K562 (cell line): ENCODE data around the gene SLC38A11. TPM values are rescaled to one million over a fixed set of nuclear protein-coding genes. Genes with fewer than 3 reads are reported as not detected.

Experiments used
- ATAC-seq: fragments of 200-7000 bp; cut with Tn5 transposase; 3 replicates; pipeline ENCODE4 v1.9.1; 2020; ENCODE audit warnings: moderate library complexity
- BruUV-seq: library from RNA; stranded (reverse); fragments of 400-500 nt; replicated peaks from 2 replicates; lab custom pipeline; 2021; lab: Mats Ljungman, UMichigan
- CTCF ChIA-PET: fragments of 300-600 bp; formaldehyde crosslinking; extraction: SDS; loops from one replicate; lab custom pipeline; 2021; ENCODE audit warnings: low intra/inter-chr PET ratio; lab: Yijun Ruan, JAX
- POLR2A ChIA-PET: fragments of 300-600, 350-650 bp; sonication (Branson Sonifier 250); formaldehyde crosslinking; extraction: SDS; loops from one replicate; lab custom pipeline; 2021; ENCODE audit warnings: antibody characterized with exemption, inconsistent platforms; lab: Yijun Ruan, JAX
- DNase-seq, 4 experiments: peaks; one replicate each; pipeline versions ENCODE4 v3.0.0 to v3.0.0-alpha.2; 2011 to 2018; ENCODE audit warnings: low spot score in 3 of 4, mixed read lengths in 3 of 4; ENCODE audit errors: extremely low read depth in 1 of 4
- FAIRE-seq: peaks from 2 replicates; lab custom pipeline; 2011; peaks lifted over from hg19 to GRCh38; lab: Jason Lieb, UNC
- H2AFZ ChIP-seq: 2 replicates; pipeline ENCODE4 v1.6.0; 2011; ENCODE audit warnings: low read depth, low read length, control low read depth, inconsistent platforms
- H3K27ac ChIP-seq: fragments of 200-600 bp; 3 replicates; pipeline ENCODE4 v1.8.0; 2011; ENCODE audit warnings: low read depth, mild to moderate bottlenecking, control low read depth, inconsistent platforms, low read length, moderate library complexity, mixed read lengths; ENCODE audit errors: extremely low read depth
- H3K27me3 ChIP-seq, 2 experiments: fragments of 300-600 bp in 1 of 2; 2 replicates in 1 of 2; 3 replicates in 1 of 2; pipeline versions ENCODE4 v1.6.0 to v1.8.0; 2011; ENCODE audit warnings: inconsistent platforms in 2 of 2, low read length in 2 of 2, mild to moderate bottlenecking in 1 of 2, mixed read lengths in 1 of 2, moderate library complexity in 1 of 2; ENCODE audit not compliant: control insufficient read depth in 2 of 2, insufficient read depth in 2 of 2
- H3K36me3 ChIP-seq: fragments of 300-600 bp; 3 replicates; pipeline ENCODE4 v1.8.0; 2011; ENCODE audit warnings: mild to moderate bottlenecking, low read length, inconsistent platforms; ENCODE audit not compliant: control insufficient read depth, insufficient read depth
- H3K4me1 ChIP-seq, 2 experiments: fragments of 200-600 bp in 1 of 2; replicated peaks in 1 of 2; 2 replicates in 1 of 2; 3 replicates in 1 of 2; pipeline versions ENCODE4 v1.5.1 to v1.8.0; 2011; ENCODE audit warnings: inconsistent platforms in 2 of 2, low read length in 2 of 2, mild to moderate bottlenecking in 1 of 2, mixed read lengths in 1 of 2, moderate library complexity in 1 of 2; ENCODE audit not compliant: control insufficient read depth in 2 of 2, insufficient read depth in 2 of 2
- H3K4me2 ChIP-seq: 2 replicates; pipeline ENCODE4 v1.6.1; 2011; ENCODE audit warnings: low read length, control low read depth, inconsistent platforms, mixed read lengths; ENCODE audit not compliant: insufficient read depth
- H3K4me3 ChIP-seq: fragments of 200-600 bp; sonication (generic), shearing (Covaris generic); 2 replicates; pipeline ENCODE4 v1.5.1; 2016; ENCODE audit warnings: control low read depth, inconsistent platforms
- H3K79me2 ChIP-seq: fragments of 200-600 bp; 3 replicates; pipeline ENCODE4 v1.8.0; 2011; ENCODE audit warnings: low read length, inconsistent platforms; ENCODE audit not compliant: control insufficient read depth, insufficient read depth
- H3K9ac ChIP-seq, 2 experiments: 2 replicates each; pipeline versions ENCODE4 v1.6.0 to v1.6.1; 2011; ENCODE audit warnings: low read depth in 2 of 2, low read length in 2 of 2, control low read depth in 1 of 2, inconsistent platforms in 1 of 2, mild to moderate bottlenecking in 1 of 2, mixed read lengths in 1 of 2; ENCODE audit not compliant: insufficient read depth in 1 of 2
- H3K9me1 ChIP-seq: one replicate; pipeline ENCODE4 v1.6.0; 2011; ENCODE audit warnings: inconsistent platforms, mild to moderate bottlenecking, low read length, moderate library complexity; ENCODE audit not compliant: control insufficient read depth, insufficient read depth
- H3K9me3 ChIP-seq: replicated peaks from 2 replicates; pipeline ENCODE4 v1.5.1; 2011; ENCODE audit warnings: low read depth, low read length, inconsistent platforms; ENCODE audit not compliant: control insufficient read depth, insufficient read depth
- H4K20me1 ChIP-seq: replicated peaks from 2 replicates; pipeline ENCODE4 v1.6.1; 2011; ENCODE audit warnings: low read length, inconsistent platforms, mixed read lengths; ENCODE audit not compliant: control insufficient read depth, insufficient read depth
- E2F6 ChIP-seq, 2 experiments: IDR thresholded peaks; 2 replicates each; pipeline ENCODE4 v1.6.1; 2011; ENCODE audit warnings: borderline replicate concordance in 1 of 2, control low read depth in 1 of 2, low read depth in 1 of 2, low read length in 1 of 2, mild to moderate bottlenecking in 1 of 2, mixed read lengths in 1 of 2, moderate library complexity in 1 of 2; ENCODE audit not compliant: insufficient read depth in 1 of 2, insufficient read length in 1 of 2, poor library complexity in 1 of 2, severe bottlenecking in 1 of 2; ENCODE audit errors: extremely low read depth in 1 of 2
- HMG20B ChIP-seq: fragments of 250-450 bp; sonication (Bioruptor Pico); IDR thresholded peaks from 2 replicates; pipeline ENCODE4 v1.5.0; 2021; ENCODE audit warnings: mild to moderate bottlenecking
- KDM1A ChIP-seq, 2 experiments: fragments of 450-650 bp; IDR thresholded peaks; 2 replicates each; pipeline ENCODE4 v1.6.1; 2016; ENCODE audit warnings: mild to moderate bottlenecking in 2 of 2
- LEF1 ChIP-seq: fragments of 450-650 bp; IDR thresholded peaks from 2 replicates; pipeline ENCODE4 v1.6.1; 2016; ENCODE audit warnings: mild to moderate bottlenecking
- MBD2 ChIP-seq: sonication (generic); IDR thresholded peaks from 2 replicates; pipeline ENCODE4 v1.6.1; 2016; ENCODE audit warnings: low read depth, borderline replicate concordance
- NFRKB ChIP-seq: fragments of 450-650 bp; IDR thresholded peaks from 2 replicates; pipeline ENCODE4 v1.6.1; 2016; ENCODE audit warnings: low read depth
- RFX5 ChIP-seq: IDR thresholded peaks from 2 replicates; pipeline ENCODE4 v1.6.1; 2011; ENCODE audit warnings: low read depth, mild to moderate bottlenecking, improper control_type of control experiment, low read length
- SMARCA5 ChIP-seq: fragments of 450-650 bp; IDR thresholded peaks from 2 replicates; pipeline ENCODE4 v1.6.1; 2016
- STAT5A ChIP-seq: IDR thresholded peaks from 2 replicates; pipeline ENCODE4 v1.6.1; 2012; ENCODE audit warnings: low read length, inconsistent platforms, borderline replicate concordance
- TBL1XR1 ChIP-seq, 2 experiments: IDR thresholded peaks; 2 replicates each; pipeline ENCODE4 v1.6.1; 2012; ENCODE audit warnings: improper control_type of control experiment in 2 of 2, low read length in 2 of 2, mild to moderate bottlenecking in 1 of 2
- THRA ChIP-seq: fragments of 450-650 bp; IDR thresholded peaks from 2 replicates; pipeline ENCODE4 v1.6.1; 2017; ENCODE audit warnings: mild to moderate bottlenecking, moderate library complexity
- ZNF23 ChIP-seq: fragments of 250-450 bp; sonication (Bioruptor Pico); IDR thresholded peaks from 2 replicates; pipeline ENCODE4 v1.4.0; 2020; ENCODE audit warnings: mild to moderate bottlenecking
- ZNF384 ChIP-seq: IDR thresholded peaks from 2 replicates; pipeline ENCODE4 v1.6.1; 2012; ENCODE audit warnings: low read depth, low read length, improper control_type of control experiment
- ZNF445 ChIP-seq: fragments of 250-450 bp; sonication (Bioruptor Pico); IDR thresholded peaks from 2 replicates; pipeline ENCODE4 v1.4.0; 2020; ENCODE audit warnings: low read depth, mild to moderate bottlenecking, moderate library complexity
- WGBS: fragments of 100-300 bp; shearing (Covaris generic); methylation state at CpG from one replicate; pipeline ENCODE4 v1.1.6; 2016; ENCODE audit warnings: low coverage, mixed read lengths; ENCODE audit not compliant: insufficient coverage; ENCODE audit errors: missing lambda C conversion rate; 5-methylcytosine and 5-hydroxymethylcytosine counted together
- in situ Hi-C: fragments of 300-500 bp; cut with MboI; formaldehyde crosslinking; loops from 4 replicates; pipeline ENCODE4 v1.15.0; 2018; ENCODE audit warnings: inconsistent platforms, mixed read lengths
- intact Hi-C: fragments of 100-400 bp; cut with micrococcal nuclease; formaldehyde crosslinking; loops from 2 replicates; pipeline ENCODE4 v1.14.2; 2022
- polyA plus RNA-seq, 8 experiments: library from polyadenylated mRNA; depleted of rRNA in 4 of 8; stranded (reverse) in 5 of 8; unstranded in 3 of 8; fragments of >200 nt; fragmentation: Nextera tagmentation in 2 of 8; fragmentation: Illumina TruSeq in 1 of 8; extraction: Ambion mirVana in 2 of 8; extraction: Trizol in 1 of 8; gene quantifications; 2 replicates each; pipeline versions ENCODE4 v1.2.1 to v1.2.3, GENCODE V29; 2011 to 2014; ENCODE audit warnings: inconsistent platforms in 1 of 8, missing spikeins in 1 of 8
- total RNA-seq, 7 experiments: library from RNA; depleted of rRNA in 6 of 7; stranded (reverse); fragments of >200 nt in 6 of 7; fragmentation: Illumina TruSeq in 2 of 7; extraction: Trizol in 2 of 7; gene quantifications; 2 replicates each; pipeline versions ENCODE4 v1.2.1 to v1.2.3, GENCODE V29; 2011 to 2021; ENCODE audit warnings: low replicate concordance in 1 of 7
- TF ChIP-seq, protein P1 (sequence below): fragments of 250-450 bp; sonication (Bioruptor Pico); IDR thresholded peaks from 2 replicates; pipeline ENCODE4 v1.4.0; 2020; ENCODE audit warnings: borderline replicate concordance

The SLC38A11 gene
- total and polyA plus RNA-seq, 9 of the 15 experiments (the other 6 are each of a cell fraction or from before 2014, with no cell fraction given): not detected

DNA sequence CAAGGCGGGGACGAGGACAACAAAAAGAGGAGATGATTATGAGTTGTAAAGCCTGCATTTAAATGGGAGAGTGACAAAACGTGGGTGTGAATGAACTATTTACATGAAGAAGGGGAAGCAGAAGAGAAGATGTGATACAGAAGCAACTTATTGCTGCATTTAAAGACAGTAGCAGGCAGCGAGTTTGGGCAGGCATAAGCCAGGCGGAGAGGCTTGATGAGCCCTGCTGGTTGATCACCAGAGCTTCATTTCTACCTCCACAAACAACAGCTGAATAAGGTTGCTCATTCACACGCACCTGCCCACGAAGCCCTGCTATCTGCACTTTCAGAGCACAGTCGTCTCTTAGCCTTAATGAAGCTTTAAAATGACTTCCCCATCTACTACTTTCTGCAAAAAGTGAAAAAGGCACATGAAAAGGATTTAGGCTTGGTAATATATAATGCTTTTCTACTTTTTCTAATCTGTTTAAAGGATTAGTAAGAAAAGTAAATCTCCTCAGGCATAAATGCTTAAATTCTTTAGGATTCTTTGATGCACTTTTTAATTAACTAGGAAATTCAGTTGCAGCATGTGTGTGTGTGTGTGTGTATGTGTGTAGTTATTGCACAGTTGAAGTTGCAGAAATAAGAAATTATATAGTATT is 3.1 kb downstream of the SLC38A11 start:
- ChIA-PET CTCF (no interaction called here), POLR2A (no interaction called here)
- Histone ChIP-seq H3K9ac (no peak overlapping the region), H3K27me3 (no peaks in the 10 kb centered on the region), H3K9me3 (no peaks in the 10 kb centered on the region), H2AFZ (no peak overlapping the region), H3K9me1 (no peaks in the 10 kb centered on the region), H4K20me1 (no peaks in the 10 kb centered on the region), H3K27ac (no peak overlapping the region), H3K4me2 (no peak overlapping the region), H3K4me1 (peaks cover 0 to 3% of the 10 kb centered on the region in 2 experiments; a peak in 1 of 5 replicates), H3K79me2 (no peaks in the 10 kb centered on the region), H3K4me3 (no peak overlapping the region), H3K36me3 (no peaks in the 10 kb centered on the region)
- TF ChIP-seq STAT5A (no peak), TBL1XR1 (IDR thresholded peaks at IDR 0.05; ENCODE audit: low read length in 2 of 2) (no peak), ZNF23 (no peak), THRA (no peak), KDM1A (IDR thresholded peaks at IDR 0.05) (no peak), NFRKB (no peak), ZNF384 (no peak), HMG20B (CRISPR knock-in tag) (no peak), LEF1 (no peak), SMARCA5 (no peak), RFX5 (no peak), ZNF445 (CRISPR knock-in tag) (no peak), E2F6 (IDR thresholded peaks at IDR 0.05; ENCODE audit: borderline replicate concordance in 1 of 2, extremely low read depth in 1 of 2, insufficient read depth in 1 of 2, insufficient read length in 1 of 2, low read depth in 1 of 2, low read length in 1 of 2, poor library complexity in 1 of 2, severe bottlenecking in 1 of 2) (no peak), MBD2 (no peak)
- TF ChIP-seq, protein P1, sequence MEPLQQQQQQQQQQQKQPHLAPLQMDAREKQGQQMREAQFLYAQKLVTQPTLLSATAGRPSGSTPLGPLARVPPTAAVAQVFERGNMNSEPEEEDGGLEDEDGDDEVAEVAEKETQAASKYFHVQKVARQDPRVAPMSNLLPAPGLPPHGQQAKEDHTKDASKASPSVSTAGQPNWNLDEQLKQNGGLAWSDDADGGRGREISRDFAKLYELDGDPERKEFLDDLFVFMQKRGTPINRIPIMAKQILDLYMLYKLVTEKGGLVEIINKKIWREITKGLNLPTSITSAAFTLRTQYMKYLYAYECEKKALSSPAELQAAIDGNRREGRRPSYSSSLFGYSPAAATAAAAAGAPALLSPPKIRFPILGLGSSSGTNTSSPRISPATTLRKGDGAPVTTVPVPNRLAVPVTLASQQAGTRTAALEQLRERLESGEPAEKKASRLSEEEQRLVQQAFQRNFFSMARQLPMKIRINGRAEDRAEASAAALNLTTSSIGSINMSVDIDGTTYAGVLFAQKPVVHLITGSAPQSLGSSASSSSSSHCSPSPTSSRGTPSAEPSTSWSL (CRISPR knock-in tag): no peak
- WGBS: 5% methylated on average over 8 of the region's 8 CpGs
- ATAC-seq: no peak
- no peak for FAIRE-seq
- in situ Hi-C loops (no loop called here), intact Hi-C loops (no loop called here)
- no peak for DNase-seq
- BruUV-seq: no TSS peak
